BJ (cell line): Measurements from ENCODE around the gene CADM4. TPM values are rescaled to one million over a fixed set of nuclear protein-coding genes. Genes with fewer than 3 reads are reported as not detected.

Experiments
- CTCF ChIA-PET: fragments of 350-600 bp; formaldehyde crosslinking; extraction: SDS; loops from one replicate; lab custom pipeline; 2021; ENCODE audit warnings: antibody characterized with exemption, inconsistent platforms; lab: Yijun Ruan, JAX
- POLR2A ChIA-PET: fragments of 300-600 bp; sonication (Branson Sonifier 250); formaldehyde crosslinking; extraction: SDS; loops from one replicate; lab custom pipeline; 2021; ENCODE audit warnings: antibody characterized with exemption; lab: Charles Lee
- DNase-seq: peaks from one replicate; pipeline ENCODE4 v3.0.0-alpha.2; 2011; ENCODE audit warnings: low read depth
- H3K27me3 ChIP-seq: 2 replicates; pipeline ENCODE4 v1.6.0; 2011; ENCODE audit warnings: low read length; ENCODE audit not compliant: control insufficient read depth, insufficient read depth
- H3K36me3 ChIP-seq: 2 replicates; pipeline ENCODE4 v1.5.1; 2011; ENCODE audit warnings: low read length; ENCODE audit not compliant: control insufficient read depth, insufficient read depth
- H3K4me3 ChIP-seq: 2 replicates; pipeline ENCODE4 v1.5.1; 2011; ENCODE audit warnings: low read depth, mild to moderate bottlenecking, control low read depth, low read length
- polyA plus RNA-seq: library from polyadenylated mRNA; depleted of rRNA; stranded (reverse); fragments of >200 nt; gene quantifications from 2 replicates; pipeline ENCODE4 v1.2.3, GENCODE V29; 2011
- TF ChIP-seq, protein P1 (sequence below): IDR thresholded peaks from 2 replicates; pipeline ENCODE4 v1.5.1; 2011; ENCODE audit warnings: low read depth, mild to moderate bottlenecking, control low read depth, inconsistent platforms, low read length, moderate library complexity; ENCODE audit not compliant: insufficient read depth

CADM4 gene
- polyA plus RNA-seq, 1 experiment, result 1.7 TPM

DNA sequence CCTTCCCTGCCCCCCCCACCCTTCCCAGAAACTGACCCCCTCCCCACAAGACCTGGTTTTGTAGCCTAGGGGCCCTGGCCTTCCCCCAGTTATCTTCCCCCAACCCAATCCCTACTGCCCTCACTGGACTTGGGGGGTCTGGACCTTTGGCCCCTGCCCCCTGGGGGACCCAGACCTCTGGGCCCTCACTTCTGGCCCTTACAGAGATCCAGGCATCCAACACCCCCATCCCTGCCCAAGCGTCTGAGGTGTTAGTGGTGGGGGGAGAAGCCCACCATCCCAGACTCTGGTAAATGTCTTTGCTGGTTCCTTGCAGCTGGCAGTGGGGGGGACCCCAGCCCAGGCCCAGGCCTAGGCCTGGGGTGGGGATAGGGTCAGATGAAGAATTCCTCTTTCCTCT lies 16.7 kb downstream of the CADM4 start:
- H3K4me3 ChIP-seq, result no peak overlapping the region
- TF ChIP-seq, protein P1, sequence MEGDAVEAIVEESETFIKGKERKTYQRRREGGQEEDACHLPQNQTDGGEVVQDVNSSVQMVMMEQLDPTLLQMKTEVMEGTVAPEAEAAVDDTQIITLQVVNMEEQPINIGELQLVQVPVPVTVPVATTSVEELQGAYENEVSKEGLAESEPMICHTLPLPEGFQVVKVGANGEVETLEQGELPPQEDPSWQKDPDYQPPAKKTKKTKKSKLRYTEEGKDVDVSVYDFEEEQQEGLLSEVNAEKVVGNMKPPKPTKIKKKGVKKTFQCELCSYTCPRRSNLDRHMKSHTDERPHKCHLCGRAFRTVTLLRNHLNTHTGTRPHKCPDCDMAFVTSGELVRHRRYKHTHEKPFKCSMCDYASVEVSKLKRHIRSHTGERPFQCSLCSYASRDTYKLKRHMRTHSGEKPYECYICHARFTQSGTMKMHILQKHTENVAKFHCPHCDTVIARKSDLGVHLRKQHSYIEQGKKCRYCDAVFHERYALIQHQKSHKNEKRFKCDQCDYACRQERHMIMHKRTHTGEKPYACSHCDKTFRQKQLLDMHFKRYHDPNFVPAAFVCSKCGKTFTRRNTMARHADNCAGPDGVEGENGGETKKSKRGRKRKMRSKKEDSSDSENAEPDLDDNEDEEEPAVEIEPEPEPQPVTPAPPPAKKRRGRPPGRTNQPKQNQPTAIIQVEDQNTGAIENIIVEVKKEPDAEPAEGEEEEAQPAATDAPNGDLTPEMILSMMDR, result no peak
- H3K36me3 ChIP-seq, result no peaks in the 10 kb centered on the region
- POLR2A ChIA-PET, result no interaction called here
- H3K27me3 ChIP-seq, result no peaks in the 10 kb centered on the region; the same call in 1 of the 2 replicates
- CTCF ChIA-PET, result no interaction called here
- no peak for DNase-seq

DNA sequence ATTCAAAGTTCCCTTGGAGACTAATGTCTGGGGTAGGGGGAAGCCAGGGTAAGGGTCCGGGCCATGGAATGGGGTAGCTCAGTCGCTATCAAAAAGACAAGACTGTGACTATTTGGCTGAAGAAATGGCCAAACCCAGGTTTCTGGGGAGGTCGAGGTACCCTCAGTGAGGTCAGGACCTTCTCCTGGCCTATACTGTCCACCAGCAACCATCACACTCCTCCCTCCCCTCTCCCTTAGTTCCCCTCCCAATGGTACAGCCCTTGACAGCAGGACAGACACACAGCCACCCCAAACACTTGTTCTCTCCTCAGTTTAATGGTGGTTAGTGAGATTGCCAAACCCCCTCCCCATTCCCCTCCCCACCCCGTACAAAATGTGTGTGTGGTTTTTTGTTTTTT lies 17.6 kb downstream of the CADM4 start:
- CTCF ChIA-PET, result no interaction called here
- TF ChIP-seq, protein P1, result no peak
- H3K36me3 ChIP-seq, result no peaks in the 10 kb centered on the region
- POLR2A ChIA-PET, result no interaction called here
- no peak for DNase-seq
- H3K4me3 ChIP-seq, result no peak overlapping the region
- H3K27me3 ChIP-seq, result no peaks in the 10 kb centered on the region; the same call in 1 of the 2 replicates

DNA sequence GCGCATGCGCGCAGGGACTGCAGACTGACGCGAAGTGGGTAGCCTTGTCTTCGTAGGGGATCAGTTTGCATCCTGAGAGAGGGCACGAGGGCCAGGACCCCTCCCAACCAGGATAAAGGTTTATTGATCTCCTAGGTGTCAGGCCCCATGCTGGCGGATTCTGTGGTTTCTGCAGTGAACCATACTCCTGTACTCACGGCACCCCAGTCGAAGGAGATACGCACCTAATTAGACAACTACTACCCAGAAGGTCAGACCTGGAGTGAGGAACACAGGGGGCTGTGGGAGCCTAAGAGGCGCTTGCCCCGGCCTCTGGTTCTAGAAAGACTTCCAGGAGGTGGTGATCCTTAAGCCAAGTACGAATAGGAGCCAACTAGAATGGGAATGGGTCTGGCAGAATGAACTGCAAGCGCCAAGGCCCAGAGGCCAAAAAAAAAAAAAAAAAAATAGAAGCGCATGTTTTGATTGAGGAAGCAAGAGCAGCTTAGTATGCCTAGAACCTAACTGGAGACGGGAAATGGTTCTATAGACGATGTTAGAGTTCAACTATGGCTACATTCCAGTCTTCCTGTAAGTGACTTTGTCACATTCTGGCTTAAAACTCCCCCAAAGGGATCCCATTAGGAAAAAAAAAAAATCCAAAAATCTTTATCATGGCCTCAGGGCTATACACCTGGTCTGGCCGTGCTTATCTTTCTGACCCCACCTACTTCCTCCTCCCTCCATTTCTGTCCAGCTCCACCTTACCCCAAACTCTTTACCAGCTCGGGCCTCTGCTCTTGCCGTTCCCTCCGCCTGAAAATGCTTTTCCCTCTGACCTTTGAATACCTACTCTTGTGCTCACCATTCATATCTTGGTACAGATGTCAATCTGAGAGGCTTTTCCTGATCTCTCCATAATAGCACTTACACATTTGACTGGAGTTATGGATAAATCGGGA lies 19.3 kb downstream of the CADM4 start:
- no peaks in the 10 kb centered on the region for H3K36me3 ChIP-seq
- POLR2A ChIA-PET, result interaction anchor here (0.6 kb wide), 1 partner anchor 9 kb away, joined by 3 read pairs; no protein-coding TSS in a partner anchor
- DNase-seq, result no peak
- CTCF ChIA-PET, result no interaction called here
- peak overlapping the region; percentile 86 for H3K4me3 ChIP-seq
- TF ChIP-seq, protein P1, result no peak
- H3K27me3 ChIP-seq, result no peaks in the 10 kb centered on the region

DNA sequence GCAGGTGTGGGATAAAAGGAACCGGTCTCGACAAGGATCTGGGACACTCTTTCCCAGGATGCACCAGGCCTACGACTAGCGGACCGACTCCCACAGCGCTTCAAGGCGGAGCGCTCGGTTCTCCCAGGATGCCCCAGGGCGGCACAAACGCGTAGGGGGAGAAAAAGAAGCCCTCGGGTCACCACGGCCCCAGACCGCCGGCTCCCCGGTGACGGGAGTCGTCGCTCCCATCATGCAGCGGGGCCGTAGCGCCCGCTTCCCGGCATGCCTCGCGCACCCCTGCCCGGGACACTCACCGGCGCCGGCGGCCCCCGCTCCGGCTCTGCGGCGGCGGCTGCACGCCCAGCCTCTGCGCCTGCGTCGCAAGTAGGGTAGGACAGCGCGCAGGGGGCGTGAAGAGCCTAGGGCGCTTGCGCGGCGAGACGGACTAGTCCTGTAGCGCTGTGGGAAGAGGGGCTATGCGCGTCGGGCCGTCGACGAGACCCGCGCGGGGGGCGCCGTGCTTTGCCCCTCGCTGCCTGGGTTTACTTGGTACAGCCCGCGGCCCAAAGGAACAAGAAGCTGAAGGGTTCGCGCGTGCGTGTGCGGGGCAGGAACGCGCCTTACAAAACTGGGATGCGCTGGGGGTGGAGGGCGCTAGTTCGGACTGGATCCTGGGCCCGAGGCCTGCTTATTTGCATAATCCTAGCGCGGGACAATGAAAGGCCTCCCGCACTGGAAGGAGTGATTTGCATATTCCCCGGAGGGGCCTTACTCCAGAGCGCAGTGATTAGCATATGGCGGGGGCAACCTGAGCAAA lies 20.2 kb downstream of the CADM4 start, which contains the start of gene ZNF428:
ZNF428 (minus strand) TSS at position 368 of the 799 bp plus-strand sequence. CDS start 5,325 bp downstream, outside the sequence.
- no peaks in the 10 kb centered on the region for H3K27me3 ChIP-seq
- H3K4me3 ChIP-seq, result peak within 1 kb of the TSS; percentile 86
- DNase-seq, result peak; percentile 38
- CTCF ChIA-PET, result no interaction called here
- TF ChIP-seq, protein P1, result no peak
- H3K36me3 ChIP-seq, result no peaks in the 10 kb centered on the region
- POLR2A ChIA-PET, result no interaction called here

DNA sequence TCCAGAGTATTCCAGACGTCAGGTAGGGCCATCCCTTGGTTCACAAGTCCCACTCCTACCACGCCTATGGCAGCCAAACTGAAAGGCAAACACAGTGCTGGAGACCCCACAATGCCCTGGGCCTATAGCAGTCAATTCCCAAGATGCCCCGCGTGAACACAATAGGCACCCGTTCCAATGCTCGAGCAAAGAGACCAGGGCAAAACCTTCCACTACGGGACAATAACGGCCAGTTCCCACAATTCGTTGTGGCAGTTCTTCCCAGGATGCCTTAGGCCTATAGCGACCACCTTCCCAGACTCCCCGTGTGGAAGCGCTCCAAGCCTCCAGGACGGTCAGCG lies 20.8 kb downstream of the CADM4 start:
- Histone ChIP-seq H3K4me3 (peak overlapping the region; percentile 86), H3K27me3 (no peaks in the 10 kb centered on the region), H3K36me3 (no peaks in the 10 kb centered on the region)
- CTCF ChIA-PET, result no interaction called here
- TF ChIP-seq, protein P1, result no peak
- POLR2A ChIA-PET, result no interaction called here
- no peak for DNase-seq
